Metanephros (tissue), 2 donors: Measurements from ENCODE around the gene OR51F1. TPM values are rescaled to one million over a fixed set of nuclear protein-coding genes. Genes with fewer than 3 reads are reported as not detected.

Experiments
- small RNA-seq: library from RNA; depleted of rRNA; stranded (forward); fragments of <200 nt; gene quantifications from one replicate; pipeline ENCODE3, GENCODE V24; 2014; ENCODE audit warnings: low replicate concordance
- total RNA-seq: library from RNA; depleted of rRNA; stranded (reverse); fragments of >200 nt; gene quantifications from one replicate; pipeline ENCODE4 v1.2.3, GENCODE V29; 2014

OR51F1 gene
- total RNA-seq, result not detected

GRCh38 chr11:4769838-4770237 lies at the start of gene OR51F1:
Gene OR51F1 (minus strand): TSS chr11:4769938. CDS start chr11:4769938, 0 bp downstream.

GRCh38 chr11:4804280-4804679 lies 34.5 kb upstream of the OR51F1 start, which contains the start of gene OR52R1:
Gene OR52R1 (minus strand): TSS chr11:4804380. CDS start chr11:4804380, 0 bp downstream.

Small RNA genes within 50 kb of the gene (small RNA-seq; reads per million reads assigned to genes)
- not detected for gene RF00091

Other genes starting within 250 kb of the OR51F1 start
- not detected for gene OR52M1, start 224.7 kb downstream of the OR51F1 start, total RNA-seq
- gene OR52I2, start 188.2 kb downstream of the OR51F1 start, total RNA-seq, result not detected
- gene OR52I1, start 175.9 kb downstream of the OR51F1 start, total RNA-seq, result not detected
- 13.7 TPM for gene TRIM68, start 161.7 kb downstream of the OR51F1 start, total RNA-seq
- gene OR51D1, start 132.5 kb downstream of the OR51F1 start, total RNA-seq, result not detected
- gene OR51E1, start 126.0 kb downstream of the OR51F1 start, total RNA-seq, result 1.3 TPM
- gene OR51E2, start 72.1 kb downstream of the OR51F1 start, total RNA-seq, result 0.23 TPM
- gene MMP26, start 65.2 kb downstream of the OR51F1 start, total RNA-seq, result not detected
- not detected for gene OR52R1, start 34.4 kb upstream of the OR51F1 start, total RNA-seq
- gene OR51F2, start 51.4 kb upstream of the OR51F1 start, total RNA-seq, result 0.18 TPM
- not detected for gene OR51S1, start 79.3 kb upstream of the OR51F1 start, total RNA-seq
- gene OR51T1, start 112.0 kb upstream of the OR51F1 start, total RNA-seq, result not detected
- not detected for gene OR51A7, start 133.8 kb upstream of the OR51F1 start, total RNA-seq
- gene OR51G2, start 149.4 kb upstream of the OR51F1 start, total RNA-seq, result not detected
- gene OR51G1, start 154.4 kb upstream of the OR51F1 start, total RNA-seq, result not detected
- not detected for gene OR51A4, start 177.7 kb upstream of the OR51F1 start, total RNA-seq
- gene OR51A2, start 185.8 kb upstream of the OR51F1 start, total RNA-seq, result not detected
- not detected for gene OR51L1, start 224.9 kb upstream of the OR51F1 start, total RNA-seq